Neural cell (in vitro differentiated cells): Measurements from ENCODE around the gene APBB2. TPM values are rescaled to one million over a fixed set of nuclear protein-coding genes. Genes with fewer than 3 reads are reported as not detected.

ENCODE experiments used
- H2AFZ ChIP-seq: fragments of 200-600, 300-800 bp; sonication (generic), shearing (Covaris generic); 2 replicates; pipeline ENCODE4 v1.6.0; 2014; ENCODE audit warnings: low read depth, mild to moderate bottlenecking, antibody characterized with exemption, low read length, moderate library complexity
- H3F3A ChIP-seq: fragments of 200-600 bp; shearing (Covaris generic); 2 replicates; pipeline ENCODE4 v1.6.1; 2016; ENCODE audit warnings: mild to moderate bottlenecking, moderate library complexity, mixed read lengths, antibody characterized with exemption, low read length; ENCODE audit not compliant: insufficient read depth, poor library complexity, severe bottlenecking
- H3K27ac ChIP-seq: fragments of 200-600, 300-800 bp; sonication (generic), shearing (Covaris generic); 2 replicates; pipeline ENCODE4 v1.5.1; 2014; ENCODE audit warnings: mild to moderate bottlenecking, low read length, moderate library complexity
- H3K27me3 ChIP-seq: fragments of 300-800, 200-600 bp; sonication (generic), shearing (Covaris generic); 2 replicates; pipeline ENCODE4 v1.6.0; 2014; ENCODE audit warnings: mild to moderate bottlenecking, low read depth, low read length, moderate library complexity; ENCODE audit not compliant: insufficient read depth
- H3K36me3 ChIP-seq: fragments of 300-800, 200-600 bp; sonication (generic), shearing (Covaris generic); 2 replicates; pipeline ENCODE4 v1.5.1; 2014; ENCODE audit warnings: mild to moderate bottlenecking, antibody characterized with exemption, low read length, moderate library complexity; ENCODE audit not compliant: insufficient read depth
- H3K4me2 ChIP-seq: fragments of 300-800, 200-600 bp; sonication (generic), shearing (Covaris generic); 2 replicates; pipeline ENCODE4 v1.6.0; 2014; ENCODE audit warnings: mild to moderate bottlenecking, low read length
- H3K4me3 ChIP-seq: fragments of 300-800, 200-600 bp; sonication (generic), shearing (Covaris generic); 2 replicates; pipeline ENCODE4 v1.5.1; 2014; ENCODE audit warnings: mild to moderate bottlenecking, low read length, moderate library complexity
- H3K79me2 ChIP-seq: fragments of 200-600 bp; shearing (Covaris generic); replicated peaks from 2 replicates; pipeline ENCODE4 v1.6.0; 2014; ENCODE audit warnings: mild to moderate bottlenecking, low read length, moderate library complexity; ENCODE audit not compliant: insufficient read depth
- H3K9ac ChIP-seq: fragments of 300-800, 200-600 bp; sonication (generic), shearing (Covaris generic); 2 replicates; pipeline ENCODE4 v1.6.1; 2016; ENCODE audit warnings: mild to moderate bottlenecking, low read length, mixed read lengths
- H3K9me2 ChIP-seq: fragments of 200-600 bp; shearing (Covaris generic); 2 replicates; pipeline ENCODE4 v1.6.1; 2016; ENCODE audit warnings: mild to moderate bottlenecking, low read length, mixed read lengths; ENCODE audit not compliant: insufficient read depth
- H3K9me3 ChIP-seq: fragments of 200-600, 300-800 bp; sonication (generic), shearing (Covaris generic); 2 replicates; pipeline ENCODE4 v1.6.1; 2016; ENCODE audit warnings: mild to moderate bottlenecking, mixed run types, low read length, moderate library complexity, mixed read lengths
- H4K20me1 ChIP-seq: fragments of 200-600 bp; shearing (Covaris generic); 2 replicates; pipeline ENCODE4 v1.6.1; 2016; ENCODE audit warnings: mild to moderate bottlenecking, mixed run types; ENCODE audit not compliant: insufficient read depth
- EP300 ChIP-seq: fragments of 450-650 bp; conservative IDR thresholded peaks from 2 replicates; pipeline ENCODE4 v1.6.1; 2014; ENCODE audit warnings: antibody characterized with exemption, mild to moderate bottlenecking, moderate library complexity; ENCODE audit not compliant: poor library complexity, severe bottlenecking
- EZH2 ChIP-seq: fragments of 200-600, 300-800 bp; shearing (Covaris generic), sonication (generic); IDR thresholded peaks from 2 replicates; pipeline ENCODE4 v1.6.1; 2014; ENCODE audit warnings: antibody characterized with exemption, low read length, borderline replicate concordance, mild to moderate bottlenecking; ENCODE audit not compliant: insufficient read depth, poor library complexity, severe bottlenecking
- MXI1 ChIP-seq: fragments of 450-650 bp; conservative IDR thresholded peaks from 2 replicates; pipeline ENCODE4 v1.6.1; 2014; ENCODE audit warnings: antibody characterized with exemption, mild to moderate bottlenecking; ENCODE audit not compliant: poor library complexity, severe bottlenecking
- POLR2AphosphoS5 ChIP-seq: IDR thresholded peaks from 2 replicates; pipeline ENCODE4 v1.6.1; 2012
- RAD21 ChIP-seq: fragments of 450-650 bp; conservative IDR thresholded peaks from 2 replicates; pipeline ENCODE4 v1.6.1; 2014; ENCODE audit warnings: antibody characterized with exemption, mild to moderate bottlenecking, moderate library complexity
- SMC3 ChIP-seq: fragments of 450-650 bp; conservative IDR thresholded peaks from 2 replicates; pipeline ENCODE4 v1.6.1; 2014; ENCODE audit warnings: antibody characterized with exemption, mild to moderate bottlenecking, moderate library complexity; ENCODE audit not compliant: poor library complexity
- TAF1 ChIP-seq: IDR thresholded peaks from 2 replicates; pipeline ENCODE4 v1.6.1; 2012; ENCODE audit warnings: low read depth
- polyA plus RNA-seq: library from polyadenylated mRNA; depleted of rRNA; stranded (reverse); fragments of >200 nt; gene quantifications from 2 replicates; pipeline ENCODE4 v1.2.3, GENCODE V29; 2014
- TF ChIP-seq, protein P1 (sequence below): fragments of 450-650 bp; IDR thresholded peaks from 2 replicates; pipeline ENCODE4 v1.5.1; 2014; ENCODE audit warnings: antibody characterized with exemption, mild to moderate bottlenecking, moderate library complexity; ENCODE audit not compliant: poor library complexity, severe bottlenecking
- TF ChIP-seq, protein P2 (sequence below): IDR thresholded peaks from 2 replicates; pipeline ENCODE4 v1.6.1; 2012; ENCODE audit warnings: borderline replicate concordance

Gene APBB2
- polyA plus RNA-seq, 1 donor from 2014 or later = 41.9 TPM

DNA sequence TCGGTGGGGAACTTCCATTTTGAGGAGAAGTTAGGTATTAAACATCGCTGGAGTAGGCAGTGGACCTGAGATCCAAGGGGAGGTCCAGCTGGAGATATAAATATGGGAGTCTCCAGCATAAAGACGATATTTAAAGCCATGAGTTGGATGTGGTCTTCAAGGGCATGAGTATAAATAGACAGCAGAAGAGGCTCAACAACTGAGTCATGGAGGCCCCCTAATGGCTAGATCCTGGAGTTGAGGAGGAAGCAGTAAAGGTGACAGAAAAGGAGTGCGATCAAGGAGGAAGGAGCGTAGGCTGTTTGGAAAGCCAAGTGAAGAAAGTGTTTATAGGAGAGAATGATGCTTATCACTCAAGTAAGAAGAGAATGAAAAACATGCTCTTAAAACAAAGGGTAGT is 18.1 kb upstream of the APBB2 start:
- Histone ChIP-seq H2AFZ (no peak overlapping the region), H3K9me2 (no peaks in the 10 kb centered on the region), H3K27me3 (no peaks in the 10 kb centered on the region), H3K27ac (no peak overlapping the region), H3K4me3 (no peak overlapping the region), H3F3A (no peaks in the 10 kb centered on the region), H3K9me3 (no peaks in the 10 kb centered on the region), H3K9ac (no peak overlapping the region), H3K36me3 (no peaks in the 10 kb centered on the region), H4K20me1 (no peaks in the 10 kb centered on the region), H3K4me2 (no peak overlapping the region), H3K79me2 (no peaks in the 10 kb centered on the region)
- no peak for TF ChIP-seq TAF1

DNA sequence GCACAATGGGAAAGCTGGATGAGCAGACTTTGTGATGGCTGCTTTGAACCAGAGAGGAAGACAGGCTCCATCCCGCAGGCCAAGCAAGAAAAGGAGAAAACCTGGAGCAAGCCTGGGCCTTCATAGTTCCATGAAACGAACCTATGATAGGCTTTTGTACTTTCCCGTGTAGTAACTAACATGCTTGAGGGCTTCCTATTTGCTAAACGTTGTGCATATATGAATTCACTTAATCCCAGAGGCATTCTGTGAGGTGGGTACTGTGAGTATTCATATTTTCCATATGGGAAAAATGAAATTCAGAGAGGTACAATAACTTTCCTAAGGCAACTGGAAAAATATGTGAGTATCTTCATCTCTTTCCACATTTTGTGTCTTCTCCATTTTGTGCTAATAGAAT is 13.6 kb upstream of the APBB2 start:
- Histone ChIP-seq H3K9me2 (no peaks in the 10 kb centered on the region), H3K9ac (no peak overlapping the region), H3K9me3 (no peaks in the 10 kb centered on the region), H3K27me3 (no peaks in the 10 kb centered on the region), H3F3A (no peaks in the 10 kb centered on the region), H3K27ac (no peak overlapping the region), H3K79me2 (no peaks in the 10 kb centered on the region), H4K20me1 (no peaks in the 10 kb centered on the region), H2AFZ (no peak overlapping the region), H3K4me2 (no peak overlapping the region), H3K4me3 (no peak overlapping the region), H3K36me3 (no peaks in the 10 kb centered on the region)
- TF ChIP-seq EZH2 = no peak
- TF ChIP-seq, protein P1, sequence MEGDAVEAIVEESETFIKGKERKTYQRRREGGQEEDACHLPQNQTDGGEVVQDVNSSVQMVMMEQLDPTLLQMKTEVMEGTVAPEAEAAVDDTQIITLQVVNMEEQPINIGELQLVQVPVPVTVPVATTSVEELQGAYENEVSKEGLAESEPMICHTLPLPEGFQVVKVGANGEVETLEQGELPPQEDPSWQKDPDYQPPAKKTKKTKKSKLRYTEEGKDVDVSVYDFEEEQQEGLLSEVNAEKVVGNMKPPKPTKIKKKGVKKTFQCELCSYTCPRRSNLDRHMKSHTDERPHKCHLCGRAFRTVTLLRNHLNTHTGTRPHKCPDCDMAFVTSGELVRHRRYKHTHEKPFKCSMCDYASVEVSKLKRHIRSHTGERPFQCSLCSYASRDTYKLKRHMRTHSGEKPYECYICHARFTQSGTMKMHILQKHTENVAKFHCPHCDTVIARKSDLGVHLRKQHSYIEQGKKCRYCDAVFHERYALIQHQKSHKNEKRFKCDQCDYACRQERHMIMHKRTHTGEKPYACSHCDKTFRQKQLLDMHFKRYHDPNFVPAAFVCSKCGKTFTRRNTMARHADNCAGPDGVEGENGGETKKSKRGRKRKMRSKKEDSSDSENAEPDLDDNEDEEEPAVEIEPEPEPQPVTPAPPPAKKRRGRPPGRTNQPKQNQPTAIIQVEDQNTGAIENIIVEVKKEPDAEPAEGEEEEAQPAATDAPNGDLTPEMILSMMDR = no peak
- TF ChIP-seq SMC3 = no peak
- TF ChIP-seq MXI1 = no peak
- no peak for TF ChIP-seq RAD21
- TF ChIP-seq EP300 = no peak
- TF ChIP-seq POLR2AphosphoS5 = no peak
- TF ChIP-seq TAF1 = no peak
- TF ChIP-seq, protein P2, sequence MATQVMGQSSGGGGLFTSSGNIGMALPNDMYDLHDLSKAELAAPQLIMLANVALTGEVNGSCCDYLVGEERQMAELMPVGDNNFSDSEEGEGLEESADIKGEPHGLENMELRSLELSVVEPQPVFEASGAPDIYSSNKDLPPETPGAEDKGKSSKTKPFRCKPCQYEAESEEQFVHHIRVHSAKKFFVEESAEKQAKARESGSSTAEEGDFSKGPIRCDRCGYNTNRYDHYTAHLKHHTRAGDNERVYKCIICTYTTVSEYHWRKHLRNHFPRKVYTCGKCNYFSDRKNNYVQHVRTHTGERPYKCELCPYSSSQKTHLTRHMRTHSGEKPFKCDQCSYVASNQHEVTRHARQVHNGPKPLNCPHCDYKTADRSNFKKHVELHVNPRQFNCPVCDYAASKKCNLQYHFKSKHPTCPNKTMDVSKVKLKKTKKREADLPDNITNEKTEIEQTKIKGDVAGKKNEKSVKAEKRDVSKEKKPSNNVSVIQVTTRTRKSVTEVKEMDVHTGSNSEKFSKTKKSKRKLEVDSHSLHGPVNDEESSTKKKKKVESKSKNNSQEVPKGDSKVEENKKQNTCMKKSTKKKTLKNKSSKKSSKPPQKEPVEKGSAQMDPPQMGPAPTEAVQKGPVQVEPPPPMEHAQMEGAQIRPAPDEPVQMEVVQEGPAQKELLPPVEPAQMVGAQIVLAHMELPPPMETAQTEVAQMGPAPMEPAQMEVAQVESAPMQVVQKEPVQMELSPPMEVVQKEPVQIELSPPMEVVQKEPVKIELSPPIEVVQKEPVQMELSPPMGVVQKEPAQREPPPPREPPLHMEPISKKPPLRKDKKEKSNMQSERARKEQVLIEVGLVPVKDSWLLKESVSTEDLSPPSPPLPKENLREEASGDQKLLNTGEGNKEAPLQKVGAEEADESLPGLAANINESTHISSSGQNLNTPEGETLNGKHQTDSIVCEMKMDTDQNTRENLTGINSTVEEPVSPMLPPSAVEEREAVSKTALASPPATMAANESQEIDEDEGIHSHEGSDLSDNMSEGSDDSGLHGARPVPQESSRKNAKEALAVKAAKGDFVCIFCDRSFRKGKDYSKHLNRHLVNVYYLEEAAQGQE = no peak
